Keratinocyte (primary cell): ENCODE data around the gene COL6A2. TPM values are rescaled to one million over a fixed set of nuclear protein-coding genes. Genes with fewer than 3 reads are reported as not detected.

Source experiments
- DNase-seq: peaks from one replicate; pipeline ENCODE4 v3.0.0-alpha.2; 2011; ENCODE audit warnings: low read depth, missing footprints, low spot score
- FAIRE-seq: peaks from 2 replicates; lab custom pipeline; 2011; peaks lifted over from hg19 to GRCh38; lab: Jason Lieb, UNC
- H2AFZ ChIP-seq: 2 replicates; pipeline ENCODE4 v1.6.0; 2012; ENCODE audit warnings: low read length, control low read depth, inconsistent platforms; ENCODE audit not compliant: control insufficient read depth
- H3K27ac ChIP-seq: 2 replicates; pipeline ENCODE4 v1.5.1; 2011; ENCODE audit warnings: low read length; ENCODE audit not compliant: control insufficient read depth, insufficient read depth
- H3K27me3 ChIP-seq: 3 replicates; pipeline ENCODE4 v1.6.0; 2011; ENCODE audit warnings: low read length; ENCODE audit not compliant: control insufficient read depth, insufficient read depth; ENCODE audit errors: extremely low read depth
- H3K36me3 ChIP-seq, 2 experiments: 2 replicates in 1 of 2; 3 replicates in 1 of 2; pipeline ENCODE4 v1.5.1; 2011; ENCODE audit warnings: low read length in 2 of 2, mild to moderate bottlenecking in 1 of 2; ENCODE audit not compliant: control insufficient read depth in 2 of 2, insufficient read depth in 2 of 2; ENCODE audit errors: extremely low read depth in 1 of 2
- H3K4me1 ChIP-seq: 3 replicates; pipeline ENCODE4 v1.5.1; 2011; ENCODE audit warnings: low read length; ENCODE audit not compliant: control insufficient read depth, insufficient read depth; ENCODE audit errors: extremely low read depth
- H3K4me2 ChIP-seq: 3 replicates; pipeline ENCODE4 v1.6.0; 2011; ENCODE audit warnings: low read depth, low read length; ENCODE audit not compliant: control insufficient read depth, insufficient read depth; ENCODE audit errors: extremely low read depth
- H3K4me3 ChIP-seq, 3 experiments: fragments of 200-600 bp in 1 of 3; sonication (generic) in 1 of 3; 2 replicates in 2 of 3; 3 replicates in 1 of 3; pipeline ENCODE4 v1.5.1; 2011 to 2016; ENCODE audit warnings: low read length in 3 of 3, mild to moderate bottlenecking in 3 of 3, control low read depth in 2 of 3, inconsistent platforms in 1 of 3, low read depth in 1 of 3, mixed read lengths in 1 of 3, mixed run types in 1 of 3, moderate library complexity in 1 of 3; ENCODE audit not compliant: control insufficient read depth in 2 of 3, insufficient read depth in 2 of 3; ENCODE audit errors: extremely low read depth in 1 of 3
- H3K79me2 ChIP-seq: 2 replicates; pipeline ENCODE4 v1.6.0; 2012; ENCODE audit warnings: low read length; ENCODE audit not compliant: control insufficient read depth, insufficient read depth
- H3K9ac ChIP-seq: 3 replicates; pipeline ENCODE4 v1.6.0; 2011; ENCODE audit warnings: low read length; ENCODE audit not compliant: control insufficient read depth, insufficient read depth; ENCODE audit errors: extremely low read depth
- H3K9me1 ChIP-seq: 3 replicates; pipeline ENCODE4 v1.6.0; 2011; ENCODE audit warnings: low read length; ENCODE audit not compliant: control insufficient read depth, insufficient read depth; ENCODE audit errors: extremely low read depth
- H3K9me3 ChIP-seq: 2 replicates; pipeline ENCODE4 v1.5.1; 2012; ENCODE audit warnings: low read depth, low read length; ENCODE audit not compliant: control insufficient read depth
- H4K20me1 ChIP-seq: 3 replicates; pipeline ENCODE4 v1.6.0; 2011; ENCODE audit warnings: low read length; ENCODE audit not compliant: control insufficient read depth, insufficient read depth; ENCODE audit errors: extremely low read depth
- CTCF ChIP-seq, 3 experiments: IDR thresholded peaks in 1 of 3; conservative IDR thresholded peaks in 1 of 3; optimal IDR thresholded peaks in 1 of 3; 2 replicates in 2 of 3; 3 replicates in 1 of 3; pipeline versions ENCODE3 to v1.5.1; 2011; ENCODE audit warnings: low read length in 3 of 3, mild to moderate bottlenecking in 3 of 3, moderate library complexity in 2 of 3, control low read depth in 1 of 3, inconsistent platforms in 1 of 3; ENCODE audit not compliant: insufficient read depth in 2 of 3; ENCODE audit errors: extremely low read depth in 1 of 3
- EZH2 ChIP-seq: IDR thresholded peaks from one replicate; pipeline ENCODE4 v1.6.1; 2012; ENCODE audit warnings: inconsistent platforms, mild to moderate bottlenecking, low read length, moderate library complexity
- dilution Hi-C: fragments of 300-500 bp; cut with MboI; formaldehyde crosslinking; loops from one replicate; pipeline ENCODE4 v1.7.0; 2020; ENCODE audit warnings: low sequenced_read_pairs; ENCODE audit not compliant: extremely low pct_ligation_motif_present
- polyA plus RNA-seq, 5 experiments: library from polyadenylated mRNA; depleted of rRNA in 3 of 5; stranded (reverse) in 3 of 5; stranded (forward) in 1 of 5; unstranded in 1 of 5; fragments of >200 nt; gene quantifications; 1 replicate in 1 of 5; 2 replicates in 3 of 5; 3 replicates in 1 of 5; pipeline versions ENCODE4 v1.2.1 to v1.2.3, GENCODE V29; 2011 to 2012; ENCODE audit warnings: missing spikeins in 2 of 5, low read depth in 1 of 5, low replicate concordance in 1 of 5

Gene COL6A2
- polyA plus RNA-seq, 1 donor (not counting 4 experiments of a cell fraction or from before 2014, with no cell fraction given), result 0.03 TPM

GRCh38 chr21:46091118-46091517 is 6.8 kb upstream of the COL6A2 start:
- no peak overlapping the region for H3K9ac ChIP-seq
- no peak for TF ChIP-seq EZH2
- no peak for TF ChIP-seq CTCF (optimal IDR thresholded peaks at IDR 0.05 in 1 of 3, IDR thresholded peaks at IDR 0.05 in 1 of 3, conservative IDR thresholded peaks at IDR 0.05 in 1 of 3; ENCODE audit: extremely low read depth in 1 of 3, insufficient read depth in 2 of 3, low read length in 3 of 3)
- H3K79me2 ChIP-seq, result no peaks in the 10 kb centered on the region
- no peaks in the 10 kb centered on the region for H4K20me1 ChIP-seq
- FAIRE-seq, result no peak
- H3K4me3 ChIP-seq, result no peak overlapping the region
- no peak overlapping the region for H3K27ac ChIP-seq
- DNase-seq, result no peak
- H3K4me2 ChIP-seq, result no peak overlapping the region
- dilution Hi-C loops, result no loop called here
- H3K9me3 ChIP-seq, result peaks cover 4% of the 10 kb centered on the region
- H3K4me1 ChIP-seq, result no peaks in the 10 kb centered on the region
- H3K27me3 ChIP-seq, result peaks cover 8% of the 10 kb centered on the region
- no peak overlapping the region for H2AFZ ChIP-seq
- H3K9me1 ChIP-seq, result no peaks in the 10 kb centered on the region
- no peaks in the 10 kb centered on the region for H3K36me3 ChIP-seq

- Histone ChIP-seq H3K36me3 (no peaks in the 10 kb centered on the region), H3K27me3 (peaks cover 13% of the 10 kb centered on the region), H3K9ac (no peak overlapping the region), H3K79me2 (no peaks in the 10 kb centered on the region), H3K27ac (no peak overlapping the region), H3K4me2 (no peak overlapping the region), H3K4me3 (no peak overlapping the region), H3K9me3 (peaks cover 4% of the 10 kb centered on the region), H3K9me1 (no peaks in the 10 kb centered on the region), H2AFZ (no peak overlapping the region), H4K20me1 (no peaks in the 10 kb centered on the region), H3K4me1 (no peaks in the 10 kb centered on the region)
- DNase-seq (no peak), FAIRE-seq (no peak)
- dilution Hi-C loops, result no loop called here
- no peak for TF ChIP-seq CTCF (optimal IDR thresholded peaks at IDR 0.05 in 1 of 3, IDR thresholded peaks at IDR 0.05 in 1 of 3, conservative IDR thresholded peaks at IDR 0.05 in 1 of 3; ENCODE audit: extremely low read depth in 1 of 3, insufficient read depth in 2 of 3, low read length in 3 of 3)
- no peak for TF ChIP-seq EZH2
Observed at GRCh38 chr21:46091631-46092025, 6.3 kb upstream of the COL6A2 start.
